ENCODE measurements around the gene DSCAML1. TPM values are rescaled to one million over a fixed set of nuclear protein-coding genes. Genes with fewer than 3 reads are reported as not detected.
A peak's percentile ranks its signal among the peaks of the same experiment; 100 is the strongest.

Gene DSCAML1
- total RNA-seq, 1 donor from 2014 or later = 0.16 TPM

GRCh38 chr11:117828611-117829368 is 31.8 kb upstream of the DSCAML1 start:
- Histone ChIP-seq H3K79me2 (ENCODE audit: insufficient read depth, low read length) (no peaks in the 10 kb centered on the region), H3K4me3 (ENCODE audit: insufficient read depth, low read depth, low read length) (no peak overlapping the region), H2AFZ (ENCODE audit: low read depth, low read length) (peak overlapping the region; percentile 43), H3K9ac (ENCODE audit: low read length) (peak overlapping the region; percentile 51), H3K27ac (ENCODE audit: low read depth, low read length) (peak overlapping the region; percentile 36), H3K9me3 (ENCODE audit: insufficient read depth, low read depth, low read length) (no peaks in the 10 kb centered on the region), H3K4me1 (ENCODE audit: insufficient read depth, low read length) (peaks cover 22% of the 10 kb centered on the region), H3K4me2 (ENCODE audit: low read length) (peak overlapping the region; percentile 49), H3K36me3 (ENCODE audit: insufficient read depth, low read length) (no peaks in the 10 kb centered on the region), H3K27me3 (ENCODE audit: insufficient read depth, low read length) (peaks cover 2% of the 10 kb centered on the region), H4K20me1 (ENCODE audit: insufficient read depth, low read length) (no peaks in the 10 kb centered on the region)
- Mint-ChIP-seq H3K36me3 (ENCODE audit: low read depth, unreplicated experiment) (no peaks in the 10 kb centered on the region), H3K9me3 (ENCODE audit: unreplicated experiment) (peaks cover 2% of the 10 kb centered on the region), H3K27me3 (ENCODE audit: low read depth, unreplicated experiment) (peaks cover 34% of the 10 kb centered on the region), H3K27ac (ENCODE audit: unreplicated experiment) (no peak overlapping the region), H3K4me3 (ENCODE audit: unreplicated experiment) (no peak overlapping the region), H3K4me1 (ENCODE audit: low read depth, unreplicated experiment) (peaks cover 20% of the 10 kb centered on the region)
- FAIRE-seq (no peak), DNase-seq (ENCODE audit: low read depth) (peak; percentile 80)
- TF ChIP-seq CTCF (IDR thresholded peaks at IDR 0.05; ENCODE audit: insufficient read depth, low read depth, low read length) = no peak
- TF ChIP-seq EZH2 (IDR thresholded peaks at IDR 0.05; ENCODE audit: insufficient read depth, low read length) = no peak

- H3K4me1 ChIP-seq (ENCODE audit: insufficient read depth, low read length) = peaks cover 23% of the 10 kb centered on the region
- peak overlapping the region; percentile 49 for H3K4me2 ChIP-seq (ENCODE audit: low read length)
- no peak for FAIRE-seq
- TF ChIP-seq EZH2 (IDR thresholded peaks at IDR 0.05; ENCODE audit: insufficient read depth, low read length) (no peak), CTCF (IDR thresholded peaks at IDR 0.05; ENCODE audit: insufficient read depth, low read depth, low read length) (no peak)
- H3K4me1 Mint-ChIP-seq (ENCODE audit: low read depth, unreplicated experiment) = peaks cover 20% of the 10 kb centered on the region
- DNase-seq (ENCODE audit: low read depth) = no peak
- no peaks in the 10 kb centered on the region for H3K9me3 ChIP-seq (ENCODE audit: insufficient read depth, low read depth, low read length)
- peaks cover 2% of the 10 kb centered on the region for H3K27me3 ChIP-seq (ENCODE audit: insufficient read depth, low read length)
- H4K20me1 ChIP-seq (ENCODE audit: insufficient read depth, low read length) = no peaks in the 10 kb centered on the region
- H3K9ac ChIP-seq (ENCODE audit: low read length) = no peak overlapping the region
- no peak overlapping the region for H3K4me3 ChIP-seq (ENCODE audit: insufficient read depth, low read depth, low read length)
- no peaks in the 10 kb centered on the region for H3K36me3 Mint-ChIP-seq (ENCODE audit: low read depth, unreplicated experiment)
- H3K79me2 ChIP-seq (ENCODE audit: insufficient read depth, low read length) = no peaks in the 10 kb centered on the region
- no peak overlapping the region for H3K27ac ChIP-seq (ENCODE audit: low read depth, low read length)
- H3K27me3 Mint-ChIP-seq (ENCODE audit: low read depth, unreplicated experiment) = peaks cover 36% of the 10 kb centered on the region
- H3K9me3 Mint-ChIP-seq (ENCODE audit: unreplicated experiment) = peaks cover 2% of the 10 kb centered on the region
- no peak overlapping the region for H2AFZ ChIP-seq (ENCODE audit: low read depth, low read length)
- H3K4me3 Mint-ChIP-seq (ENCODE audit: unreplicated experiment) = no peak overlapping the region
- no peaks in the 10 kb centered on the region for H3K36me3 ChIP-seq (ENCODE audit: insufficient read depth, low read length)
- H3K27ac Mint-ChIP-seq (ENCODE audit: unreplicated experiment) = peak overlapping the region; percentile 31
These were observed 30.8 kb upstream of the DSCAML1 start for GRCh38 chr11:117827521-117828511.
